ENCODE data around the gene BAHD1. TPM values are rescaled to one million over a fixed set of nuclear protein-coding genes. Genes with fewer than 3 reads are reported as not detected.

BAHD1 gene
- total RNA-seq, 2 experiments from 2014 or later: 29.6 to 30.0 TPM

- DNase-seq: no peak
- H3K36me3 Mint-ChIP-seq: no peaks in the 10 kb centered on the region
- no peak overlapping the region for H3K27ac Mint-ChIP-seq
- peaks cover 8% of the 10 kb centered on the region for H3K4me1 Mint-ChIP-seq
- H3K4me3 Mint-ChIP-seq: no peak overlapping the region
- ATAC-seq (ENCODE audit: low read depth): no peak
- H3K27me3 Mint-ChIP-seq: no peaks in the 10 kb centered on the region
- H3K9me3 Mint-ChIP-seq: no peaks in the 10 kb centered on the region
- POLR2A ChIA-PET: no interaction called here
Observed at GRCh38 chr15:40487816-40488682, 47.3 kb downstream of the BAHD1 start.

GRCh38 chr15:40489274-40490175 lies 48.8 kb downstream of the BAHD1 start:
- ATAC-seq (ENCODE audit: low read depth): no peak
- POLR2A ChIA-PET: no interaction called here
- DNase-seq: no peak
- Mint-ChIP-seq H3K36me3 (no peaks in the 10 kb centered on the region), H3K4me1 (peaks cover 19% of the 10 kb centered on the region), H3K27ac (no peak overlapping the region), H3K9me3 (no peaks in the 10 kb centered on the region), H3K27me3 (no peaks in the 10 kb centered on the region), H3K4me3 (no peak overlapping the region)

- no peak for DNase-seq
- H3K27me3 Mint-ChIP-seq: peaks cover 8% of the 10 kb centered on the region
- peaks cover 24% of the 10 kb centered on the region for H3K4me1 Mint-ChIP-seq
- peak overlapping the region; percentile 41 for H3K4me3 Mint-ChIP-seq
- POLR2A ChIA-PET: no interaction called here
- no peaks in the 10 kb centered on the region for H3K9me3 Mint-ChIP-seq
- peak; percentile 85 for ATAC-seq (ENCODE audit: low read depth)
- H3K36me3 Mint-ChIP-seq: no peaks in the 10 kb centered on the region
- H3K27ac Mint-ChIP-seq: peak overlapping the region; percentile 46
Observed at GRCh38 chr15:40493089-40493840, 52.5 kb downstream of the BAHD1 start.

- no peaks in the 10 kb centered on the region for H3K9me3 Mint-ChIP-seq
- H3K4me3 Mint-ChIP-seq: no peak overlapping the region
- H3K27ac Mint-ChIP-seq: no peak overlapping the region
- no peak for DNase-seq
- peaks cover 24% of the 10 kb centered on the region for H3K4me1 Mint-ChIP-seq
- no peak for ATAC-seq (ENCODE audit: low read depth)
- peaks cover 16% of the 10 kb centered on the region for H3K27me3 Mint-ChIP-seq
- H3K36me3 Mint-ChIP-seq: no peaks in the 10 kb centered on the region
- POLR2A ChIA-PET: no interaction called here
Observed at GRCh38 chr15:40495516-40495915, 54.8 kb downstream of the BAHD1 start.

GRCh38 chr15:40498418-40498817 lies 57.7 kb downstream of the BAHD1 start:
- no peaks in the 10 kb centered on the region for H3K9me3 Mint-ChIP-seq
- no peak overlapping the region for H3K4me3 Mint-ChIP-seq
- no peaks in the 10 kb centered on the region for H3K36me3 Mint-ChIP-seq
- no peak for DNase-seq
- peaks cover 12% of the 10 kb centered on the region for H3K4me1 Mint-ChIP-seq
- H3K27me3 Mint-ChIP-seq: peaks cover 25% of the 10 kb centered on the region
- POLR2A ChIA-PET: no interaction called here
- no peak overlapping the region for H3K27ac Mint-ChIP-seq
- no peak for ATAC-seq (ENCODE audit: low read depth)

- Mint-ChIP-seq H3K36me3 (no peaks in the 10 kb centered on the region), H3K27ac (no peak overlapping the region), H3K27me3 (peaks cover 26% of the 10 kb centered on the region), H3K4me1 (peaks cover 9% of the 10 kb centered on the region), H3K4me3 (no peak overlapping the region), H3K9me3 (no peaks in the 10 kb centered on the region)
- DNase-seq (no peak), ATAC-seq (ENCODE audit: low read depth) (no peak)
- POLR2A ChIA-PET: no interaction called here
Observed at GRCh38 chr15:40498891-40499290, 58.1 kb downstream of the BAHD1 start.

- ATAC-seq (ENCODE audit: low read depth): no peak
- H3K27me3 Mint-ChIP-seq: peaks cover 33% of the 10 kb centered on the region
- H3K4me1 Mint-ChIP-seq: peaks cover 5% of the 10 kb centered on the region
- no peak overlapping the region for H3K4me3 Mint-ChIP-seq
- POLR2A ChIA-PET: no interaction called here
- DNase-seq: no peak
- H3K27ac Mint-ChIP-seq: no peak overlapping the region
- no peaks in the 10 kb centered on the region for H3K9me3 Mint-ChIP-seq
- no peaks in the 10 kb centered on the region for H3K36me3 Mint-ChIP-seq
Observed at GRCh38 chr15:40499931-40500330, 59.2 kb downstream of the BAHD1 start.

- no peak overlapping the region for H3K4me3 Mint-ChIP-seq
- DNase-seq: no peak
- POLR2A ChIA-PET: no interaction called here
- no peaks in the 10 kb centered on the region for H3K36me3 Mint-ChIP-seq
- no peak overlapping the region for H3K27ac Mint-ChIP-seq
- peaks cover 41% of the 10 kb centered on the region for H3K27me3 Mint-ChIP-seq
- H3K4me1 Mint-ChIP-seq: peaks cover under 1% of the 10 kb centered on the region
- no peak for ATAC-seq (ENCODE audit: low read depth)
- H3K9me3 Mint-ChIP-seq: no peaks in the 10 kb centered on the region
Observed at GRCh38 chr15:40500568-40501330, 60.0 kb downstream of the BAHD1 start.

- H3K36me3 Mint-ChIP-seq: no peaks in the 10 kb centered on the region
- POLR2A ChIA-PET: no interaction called here
- H3K4me1 Mint-ChIP-seq: peaks cover 3% of the 10 kb centered on the region
- H3K27me3 Mint-ChIP-seq: peaks cover 46% of the 10 kb centered on the region
- no peak overlapping the region for H3K4me3 Mint-ChIP-seq
- no peaks in the 10 kb centered on the region for H3K9me3 Mint-ChIP-seq
- DNase-seq (no peak), ATAC-seq (ENCODE audit: low read depth) (no peak)
- H3K27ac Mint-ChIP-seq: no peak overlapping the region
Observed at GRCh38 chr15:40501487-40501886, 60.7 kb downstream of the BAHD1 start.

- Mint-ChIP-seq H3K4me3 (peak overlapping the region; percentile 33), H3K4me1 (peaks cover 24% of the 10 kb centered on the region), H3K36me3 (no peaks in the 10 kb centered on the region), H3K27ac (no peak overlapping the region), H3K9me3 (no peaks in the 10 kb centered on the region), H3K27me3 (peaks cover 73% of the 10 kb centered on the region)
- DNase-seq (peak; percentile 75), ATAC-seq (ENCODE audit: low read depth) (peak; percentile 90)
- POLR2A ChIA-PET: no interaction called here
Observed at GRCh38 chr15:40506964-40507571, 66.3 kb downstream of the BAHD1 start.

GRCh38 chr15:40508216-40508615 lies 67.5 kb downstream of the BAHD1 start:
- Mint-ChIP-seq H3K9me3 (no peaks in the 10 kb centered on the region), H3K4me3 (no peak overlapping the region), H3K4me1 (peaks cover 27% of the 10 kb centered on the region), H3K27me3 (peaks cover 79% of the 10 kb centered on the region), H3K36me3 (no peaks in the 10 kb centered on the region), H3K27ac (no peak overlapping the region)
- POLR2A ChIA-PET: interaction anchor here (1.2 kb wide), 1 partner anchor 53 kb away, joined by 3 read pairs; no protein-coding TSS in a partner anchor
- DNase-seq (no peak), ATAC-seq (ENCODE audit: low read depth) (no peak)

GRCh38 chr15:40510201-40510600 lies 69.4 kb downstream of the BAHD1 start:
- no peaks in the 10 kb centered on the region for H3K36me3 Mint-ChIP-seq
- H3K27me3 Mint-ChIP-seq: peaks cover 80% of the 10 kb centered on the region
- H3K4me3 Mint-ChIP-seq: no peak overlapping the region
- H3K9me3 Mint-ChIP-seq: no peaks in the 10 kb centered on the region
- ATAC-seq (ENCODE audit: low read depth): no peak
- DNase-seq: no peak
- H3K4me1 Mint-ChIP-seq: peaks cover 27% of the 10 kb centered on the region
- POLR2A ChIA-PET: no interaction called here
- H3K27ac Mint-ChIP-seq: no peak overlapping the region

Data from activated naive CD8-positive, alpha-beta T cell treated with anti-CD3 and anti-CD28 coated beads, Interleukin-2, amount 10 ng/mL, durations not matched to agents 7 days and 5 days (primary cell).